Measurements from ENCODE around the gene SPTLC1.
A peak's percentile ranks its signal among the peaks of the same experiment; 100 is the strongest.
"Not testable (repeated sequence)": the region's sequence is repeated elsewhere in the genome, so short reads cannot be mapped to it uniquely, and the experiment has no call there.

SPTLC1 gene

GRCh38 chr9:92108122-92108521, 7.1 kb downstream of the SPTLC1 start:
- H3K4me3 ChIP-seq (ENCODE audit: low read depth, low read length) = no peak overlapping the region
- no peak for DNase-seq (ENCODE audit: low read depth)
- TF ChIP-seq CTCF (IDR thresholded peaks at IDR 0.05; ENCODE audit: low read depth, low read length, missing control alignments) = no peak
- in situ Hi-C loops (cut with HindIII; ENCODE audit: low sequenced_read_pairs) = no loop called here

- H3K4me3 ChIP-seq (ENCODE audit: low read depth, low read length); DNase-seq (ENCODE audit: low read depth); in situ Hi-C loops (cut with HindIII; ENCODE audit: low sequenced_read_pairs): not testable (repeated sequence)
Measured at GRCh38 chr9:92105446-92106225, 9.6 kb downstream of the SPTLC1 start.

- DNase-seq (ENCODE audit: low read depth); in situ Hi-C loops (cut with HindIII; ENCODE audit: low sequenced_read_pairs); H3K4me3 ChIP-seq (ENCODE audit: low read depth, low read length): not testable (repeated sequence)
Measured at GRCh38 chr9:92103601-92104000, 11.6 kb downstream of the SPTLC1 start.

- in situ Hi-C loops (cut with HindIII; ENCODE audit: low sequenced_read_pairs) = no loop called here
- H3K4me3 ChIP-seq (ENCODE audit: low read depth, low read length) = no peak overlapping the region
- DNase-seq (ENCODE audit: low read depth) = peak; percentile 36
- no peak for TF ChIP-seq CTCF (IDR thresholded peaks at IDR 0.05; ENCODE audit: low read depth, low read length, missing control alignments)
Measured at GRCh38 chr9:92100237-92100911, 14.8 kb downstream of the SPTLC1 start.

- TF ChIP-seq CTCF (IDR thresholded peaks at IDR 0.05; ENCODE audit: low read depth, low read length, missing control alignments) = no peak
- in situ Hi-C loops (cut with HindIII; ENCODE audit: low sequenced_read_pairs) = no loop called here
- H3K4me3 ChIP-seq (ENCODE audit: low read depth, low read length) = no peak overlapping the region
- DNase-seq (ENCODE audit: low read depth) = no peak
Measured at GRCh38 chr9:92098638-92099037, 16.6 kb downstream of the SPTLC1 start.

- DNase-seq (ENCODE audit: low read depth) = peak; percentile 32
- in situ Hi-C loops (cut with HindIII; ENCODE audit: low sequenced_read_pairs) = no loop called here
- H3K4me3 ChIP-seq (ENCODE audit: low read depth, low read length) = peak overlapping the region; percentile 14
- TF ChIP-seq CTCF (IDR thresholded peaks at IDR 0.05; ENCODE audit: low read depth, low read length, missing control alignments) = no peak
Measured at GRCh38 chr9:92097997-92098482, 17.2 kb downstream of the SPTLC1 start.

GRCh38 chr9:92095236-92095635, 20.0 kb downstream of the SPTLC1 start:
- in situ Hi-C loops (cut with HindIII; ENCODE audit: low sequenced_read_pairs) = no loop called here
- TF ChIP-seq CTCF (IDR thresholded peaks at IDR 0.05; ENCODE audit: low read depth, low read length, missing control alignments) = no peak
- no peak overlapping the region for H3K4me3 ChIP-seq (ENCODE audit: low read depth, low read length)
- no peak for DNase-seq (ENCODE audit: low read depth)

All from astrocyte of the cerebellum (primary cell).